SK-N-SH treated with all-trans-retinoic acid at 6 μM for 48 hours (cell line): ENCODE results near the gene FLT3.

Experiments used
- ATAC-seq: fragments of 200-7000 bp; cut with Tn5 transposase; 3 replicates; pipeline ENCODE4 v1.9.1; 2020; ENCODE audit warnings: mild to moderate bottlenecking, moderate library complexity
- ARNTL ChIP-seq: fragments of 450-650 bp; formaldehyde crosslinking; IDR thresholded peaks from 2 replicates; pipeline ENCODE4 v1.5.0; 2020; ENCODE audit warnings: low read depth, mild to moderate bottlenecking, moderate library complexity, borderline replicate concordance
- BACH2 ChIP-seq: fragments of 250-450 bp; sonication (Bioruptor Pico); IDR thresholded peaks from 2 replicates; pipeline ENCODE4 v1.9.0; 2021; ENCODE audit warnings: mild to moderate bottlenecking, borderline replicate concordance
- CREB5 ChIP-seq: fragments of 250-450 bp; sonication (Bioruptor Pico); IDR thresholded peaks from 2 replicates; pipeline ENCODE4 v1.5.1; 2020; ENCODE audit warnings: low read depth, mild to moderate bottlenecking, moderate library complexity
- CSRNP3 ChIP-seq: fragments of 250-450 bp; sonication (Bioruptor Pico); IDR thresholded peaks from 2 replicates; pipeline ENCODE4 v1.5.1; 2021; ENCODE audit warnings: mild to moderate bottlenecking, moderate library complexity
- ESRRG ChIP-seq: fragments of 250-450 bp; sonication (Bioruptor Pico); IDR thresholded peaks from 2 replicates; pipeline ENCODE4 v1.6.1; 2021; ENCODE audit warnings: mild to moderate bottlenecking
- GLIS3 ChIP-seq: fragments of 250-450 bp; sonication (Bioruptor Pico); IDR thresholded peaks from 2 replicates; pipeline ENCODE4 v1.5.0; 2020; ENCODE audit warnings: mild to moderate bottlenecking, moderate library complexity
- ISL1 ChIP-seq: fragments of 250-450 bp; sonication (Bioruptor Pico); IDR thresholded peaks from 2 replicates; pipeline ENCODE4 v2.1.2; 2022; ENCODE audit warnings: mild to moderate bottlenecking, moderate library complexity
- PATZ1 ChIP-seq: fragments of 250-450 bp; sonication (Bioruptor Pico); IDR thresholded peaks from 2 replicates; pipeline ENCODE4 v1.8.0; 2020; ENCODE audit warnings: mild to moderate bottlenecking, moderate library complexity, borderline replicate concordance
- POU6F1 ChIP-seq: fragments of 250-450 bp; sonication (Bioruptor Pico); IDR thresholded peaks from 2 replicates; pipeline ENCODE4 v1.8.0; 2021; ENCODE audit warnings: low read depth, mild to moderate bottlenecking, moderate library complexity, borderline replicate concordance
- PPARA ChIP-seq: fragments of 250-450 bp; sonication (Bioruptor Pico); IDR thresholded peaks from 2 replicates; pipeline ENCODE4 v1.5.0; 2020; ENCODE audit warnings: mild to moderate bottlenecking, borderline replicate concordance
- TCF4 ChIP-seq: fragments of 250-450 bp; sonication (Bioruptor Pico); IDR thresholded peaks from 2 replicates; pipeline ENCODE4 v1.8.0; 2021; ENCODE audit warnings: mild to moderate bottlenecking, moderate library complexity, borderline replicate concordance
- TOX ChIP-seq: fragments of 250-450 bp; sonication (Bioruptor Pico); IDR thresholded peaks from 2 replicates; pipeline ENCODE4 v1.8.0; 2021; ENCODE audit warnings: mild to moderate bottlenecking, moderate library complexity, borderline replicate concordance
- TSHZ2 ChIP-seq: fragments of 250-450 bp; sonication (Bioruptor Pico); IDR thresholded peaks from 2 replicates; pipeline ENCODE4 v1.5.0; 2020; ENCODE audit warnings: mild to moderate bottlenecking, moderate library complexity
- ZC3H10 ChIP-seq: fragments of 250-450 bp; sonication (Bioruptor Pico); IDR thresholded peaks from 2 replicates; pipeline ENCODE4 v1.5.1; 2021; ENCODE audit warnings: mild to moderate bottlenecking, moderate library complexity
- ZFP30 ChIP-seq: fragments of 450-650 bp; formaldehyde crosslinking; IDR thresholded peaks from 2 replicates; pipeline ENCODE4 v1.5.0; 2022; ENCODE audit warnings: mild to moderate bottlenecking, moderate library complexity
- ZNF70 ChIP-seq: fragments of 450-650 bp; formaldehyde crosslinking; IDR thresholded peaks from 2 replicates; pipeline ENCODE4 v1.5.0; 2020; ENCODE audit warnings: mild to moderate bottlenecking, moderate library complexity
- ZNF8 ChIP-seq: fragments of 450-650 bp; formaldehyde crosslinking; IDR thresholded peaks from 2 replicates; pipeline ENCODE4 v1.5.0; 2020; ENCODE audit warnings: mild to moderate bottlenecking, moderate library complexity

The FLT3 gene

GRCh38 chr13:27979001-27979643 lies 121.3 kb downstream of the FLT3 start:
- ATAC-seq = no peak
- no peak for TF ChIP-seq POU6F1 (CRISPR knock-in tag)
- TF ChIP-seq ZC3H10 = no peak
- TF ChIP-seq PPARA = no peak
- TF ChIP-seq ESRRG (CRISPR knock-in tag) = no peak
- no peak for TF ChIP-seq GLIS3 (CRISPR knock-in tag)
- no peak for TF ChIP-seq ARNTL (CRISPR knock-in tag)
- TF ChIP-seq TOX (CRISPR knock-in tag) = no peak
- TF ChIP-seq PATZ1 (CRISPR knock-in tag) = no peak
- TF ChIP-seq ZNF8 (CRISPR knock-in tag) = no peak
- no peak for TF ChIP-seq ZNF70
- no peak for TF ChIP-seq TSHZ2 (CRISPR knock-in tag)
- TF ChIP-seq ISL1 (CRISPR knock-in tag) = no peak
- no peak for TF ChIP-seq CREB5 (CRISPR knock-in tag)
- TF ChIP-seq TCF4 = no peak
- TF ChIP-seq, all 23 proteins: peak for 0

GRCh38 chr13:27978301-27978968 lies 121.9 kb downstream of the FLT3 start:
- ATAC-seq = no peak
- no peak for TF ChIP-seq POU6F1 (CRISPR knock-in tag)
- TF ChIP-seq, all 23 proteins: peak for 0

GRCh38 chr13:27977476-27978300 lies 122.7 kb downstream of the FLT3 start:
- TF ChIP-seq CSRNP3 (CRISPR knock-in tag) = no peak
- no peak for TF ChIP-seq ARNTL (CRISPR knock-in tag)
- no peak for TF ChIP-seq ZNF70
- TF ChIP-seq TOX (CRISPR knock-in tag) = no peak
- TF ChIP-seq ZC3H10 = no peak
- TF ChIP-seq ZNF8 (CRISPR knock-in tag) = no peak
- TF ChIP-seq ZFP30 = no peak
- TF ChIP-seq BACH2 (CRISPR knock-in tag) = no peak
- no peak for TF ChIP-seq POU6F1 (CRISPR knock-in tag)
- TF ChIP-seq GLIS3 (CRISPR knock-in tag) = no peak
- TF ChIP-seq ESRRG (CRISPR knock-in tag) = no peak
- no peak for ATAC-seq
